Measurements from ENCODE around the gene KCTD16.

Gene KCTD16

GRCh38 chr5:144170276-144171024 is at the start of gene KCTD16, which contains the start of gene YIPF5:
Gene KCTD16, plus strand, starts transcription at chr5:144170873.
Gene YIPF5, minus strand, starts transcription at chr5:144170659. Its CDS starts 704 bp downstream, at chr5:144169955.
- DNase-seq (ENCODE audit: low read depth) = peak; percentile 98

- no peak for DNase-seq (ENCODE audit: low read depth)
These were observed 49.1 kb upstream of the KCTD16 start for GRCh38 chr5:144121577-144121976.

- DNase-seq (ENCODE audit: low read depth) = no peak
These were observed 48.6 kb upstream of the KCTD16 start for GRCh38 chr5:144122081-144122480.

- DNase-seq (ENCODE audit: low read depth) = no peak
These were observed 48.0 kb upstream of the KCTD16 start for GRCh38 chr5:144122641-144123040.

- no peak for DNase-seq (ENCODE audit: low read depth)
These were observed 45.4 kb upstream of the KCTD16 start for GRCh38 chr5:144125163-144125726.

- DNase-seq (ENCODE audit: low read depth) = no peak
These were observed 44.0 kb upstream of the KCTD16 start for GRCh38 chr5:144126707-144127106.

GRCh38 chr5:144128844-144129243 is 41.8 kb upstream of the KCTD16 start:
- no peak for DNase-seq (ENCODE audit: low read depth)

GRCh38 chr5:144130306-144130705 is 40.4 kb upstream of the KCTD16 start:
- no peak for DNase-seq (ENCODE audit: low read depth)

GRCh38 chr5:144131261-144131660 is 39.4 kb upstream of the KCTD16 start:
- no peak for DNase-seq (ENCODE audit: low read depth)

- DNase-seq (ENCODE audit: low read depth) = no peak
These were observed 37.5 kb upstream of the KCTD16 start for GRCh38 chr5:144133050-144133633.

GRCh38 chr5:144134194-144134826 is 36.4 kb upstream of the KCTD16 start:
- no peak for DNase-seq (ENCODE audit: low read depth)

- DNase-seq (ENCODE audit: low read depth) = no peak
These were observed 35.4 kb upstream of the KCTD16 start for GRCh38 chr5:144135113-144135762.

- DNase-seq (ENCODE audit: low read depth) = no peak
These were observed 31.1 kb upstream of the KCTD16 start for GRCh38 chr5:144139586-144139985.

GRCh38 chr5:144141585-144141984 is 29.1 kb upstream of the KCTD16 start:
- DNase-seq (ENCODE audit: low read depth) = no peak

- peak; percentile 72 for DNase-seq (ENCODE audit: low read depth)
These were observed 28.4 kb upstream of the KCTD16 start for GRCh38 chr5:144142139-144142823.

GRCh38 chr5:144142824-144143162 is 27.9 kb upstream of the KCTD16 start:
- no peak for DNase-seq (ENCODE audit: low read depth)

GRCh38 chr5:144143625-144144024 is 27.0 kb upstream of the KCTD16 start:
- DNase-seq (ENCODE audit: low read depth) = no peak

GRCh38 chr5:144144956-144145751 is 25.5 kb upstream of the KCTD16 start:
- no peak for DNase-seq (ENCODE audit: low read depth)

- DNase-seq (ENCODE audit: low read depth) = peak; percentile 50
These were observed 19.6 kb upstream of the KCTD16 start for GRCh38 chr5:144151026-144151425.

GRCh38 chr5:144156767-144157171 is 13.9 kb upstream of the KCTD16 start:
- DNase-seq (ENCODE audit: low read depth) = no peak

- no peak for DNase-seq (ENCODE audit: low read depth)
These were observed 8.0 kb upstream of the KCTD16 start for GRCh38 chr5:144162686-144163085.
